DMS53 treated with DMSO at 0.1 percent for 48 hours (cell line): Measurements from ENCODE around the gene VHLL.

Experiments used
- DNase-seq: peaks from one replicate; lab custom pipeline; 2025; ENCODE audit not compliant: unreplicated experiment; lab: John Stamatoyannopoulos, UW

VHLL gene

GRCh38 chr1:156291226-156292061, 7.7 kb downstream of the VHLL start:
- DNase-seq, result peak; percentile 77

- DNase-seq, result no peak
Observed at GRCh38 chr1:156289857-156290256, 9.2 kb downstream of the VHLL start.

GRCh38 chr1:156286061-156286460, 13.0 kb downstream of the VHLL start:
- DNase-seq, result no peak

- no peak for DNase-seq
Observed at GRCh38 chr1:156285437-156285836, 13.7 kb downstream of the VHLL start.

GRCh38 chr1:156284757-156285156, 14.3 kb downstream of the VHLL start:
- DNase-seq, result no peak

GRCh38 chr1:156284112-156284511, 15.0 kb downstream of the VHLL start, which contains the start of gene TMEM79:
Gene TMEM79 (plus strand): TSS chr1:156284325. CDS start chr1:156285227, 902 bp downstream.
- DNase-seq, result no peak

GRCh38 chr1:156283521-156283920, 15.6 kb downstream of the VHLL start:
- no peak for DNase-seq

- peak; percentile 98 for DNase-seq
Observed at GRCh38 chr1:156282479-156283222, 16.5 kb downstream of the VHLL start, which contains the start of gene SMG5. Gene SMG5 (minus strand): TSS chr1:156282825. CDS start chr1:156282680, 145 bp downstream.

GRCh38 chr1:156281693-156282478, 17.2 kb downstream of the VHLL start:
- DNase-seq, result peak; percentile 15

GRCh38 chr1:156281281-156281680, 17.8 kb downstream of the VHLL start:
- no peak for DNase-seq

- no peak for DNase-seq
Observed at GRCh38 chr1:156279837-156280236, 19.3 kb downstream of the VHLL start.

GRCh38 chr1:156276966-156277381, 22.1 kb downstream of the VHLL start:
- no peak for DNase-seq

GRCh38 chr1:156276532-156276931, 22.6 kb downstream of the VHLL start:
- DNase-seq, result no peak

- no peak for DNase-seq
Observed at GRCh38 chr1:156270314-156270713, 28.8 kb downstream of the VHLL start.

GRCh38 chr1:156268336-156268735, 30.8 kb downstream of the VHLL start:
- DNase-seq, result no peak

- DNase-seq, result no peak
Observed at GRCh38 chr1:156266051-156266450, 33.1 kb downstream of the VHLL start.

- no peak for DNase-seq
Observed at GRCh38 chr1:156263288-156263655, 35.8 kb downstream of the VHLL start.

- no peak for DNase-seq
Observed at GRCh38 chr1:156262461-156263287, 36.4 kb downstream of the VHLL start.

GRCh38 chr1:156260896-156261295, 38.2 kb downstream of the VHLL start:
- no peak for DNase-seq

- no peak for DNase-seq
Observed at GRCh38 chr1:156259805-156260204, 39.3 kb downstream of the VHLL start.
